ENCODE data around the gene AFF3. TPM values are rescaled to one million over a fixed set of nuclear protein-coding genes. Genes with fewer than 3 reads are reported as not detected.
"Not testable (repeated sequence)": the region's sequence is repeated elsewhere in the genome, so short reads cannot be mapped to it uniquely, and the experiment has no call there.

AFF3 gene
- total and polyA plus RNA-seq, 10 donors: 6.0 to 92.2 (median 64.0) TPM

DNA sequence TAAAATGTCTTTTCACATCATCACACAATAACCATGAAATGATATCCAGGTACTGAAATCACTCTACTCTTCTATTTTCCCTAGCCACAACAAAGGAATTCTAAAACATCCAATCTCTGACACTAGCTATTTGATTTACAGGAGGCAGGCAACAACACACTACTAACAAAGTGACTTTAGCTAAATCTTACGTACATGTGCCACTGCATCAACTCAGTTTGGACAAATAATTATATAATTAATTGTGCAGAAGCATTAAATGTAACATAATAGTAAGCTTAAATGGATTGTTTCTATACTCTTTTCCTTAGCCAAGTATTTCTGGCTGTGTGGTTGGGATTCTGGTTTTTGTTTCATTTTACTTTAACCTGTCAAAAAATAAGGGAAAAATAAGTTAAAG lies 192.4 kb downstream of the AFF3 start:
- Histone ChIP-seq H3K4me3 (no peak overlapping the region), H3K27ac (no peak overlapping the region), H3K4me1 (no peaks in the 10 kb centered on the region), H3K9me3 (no peaks in the 10 kb centered on the region), H3K36me3 (peaks cover 0 to 59% (median 0%) of the 10 kb centered on the region in 6 donors), H3K27me3 (replicated peaks in 1 of 7) (no peaks in the 10 kb centered on the region)
- TF ChIP-seq, protein P1, sequence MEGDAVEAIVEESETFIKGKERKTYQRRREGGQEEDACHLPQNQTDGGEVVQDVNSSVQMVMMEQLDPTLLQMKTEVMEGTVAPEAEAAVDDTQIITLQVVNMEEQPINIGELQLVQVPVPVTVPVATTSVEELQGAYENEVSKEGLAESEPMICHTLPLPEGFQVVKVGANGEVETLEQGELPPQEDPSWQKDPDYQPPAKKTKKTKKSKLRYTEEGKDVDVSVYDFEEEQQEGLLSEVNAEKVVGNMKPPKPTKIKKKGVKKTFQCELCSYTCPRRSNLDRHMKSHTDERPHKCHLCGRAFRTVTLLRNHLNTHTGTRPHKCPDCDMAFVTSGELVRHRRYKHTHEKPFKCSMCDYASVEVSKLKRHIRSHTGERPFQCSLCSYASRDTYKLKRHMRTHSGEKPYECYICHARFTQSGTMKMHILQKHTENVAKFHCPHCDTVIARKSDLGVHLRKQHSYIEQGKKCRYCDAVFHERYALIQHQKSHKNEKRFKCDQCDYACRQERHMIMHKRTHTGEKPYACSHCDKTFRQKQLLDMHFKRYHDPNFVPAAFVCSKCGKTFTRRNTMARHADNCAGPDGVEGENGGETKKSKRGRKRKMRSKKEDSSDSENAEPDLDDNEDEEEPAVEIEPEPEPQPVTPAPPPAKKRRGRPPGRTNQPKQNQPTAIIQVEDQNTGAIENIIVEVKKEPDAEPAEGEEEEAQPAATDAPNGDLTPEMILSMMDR (IDR thresholded peaks at IDR 0.05 in 8 of 11, conservative IDR thresholded peaks at IDR 0.05 in 3 of 11): no peak
- TF ChIP-seq POLR2AphosphoS5 (IDR thresholded peaks at IDR 0.05): no peak
- TF ChIP-seq POLR2A (IDR thresholded peaks at IDR 0.05): no peak
- intact Hi-C loops (cut with DNase I; ENCODE audit: low total_unique reads): no loop called here
- 95 to 100% (median 97%) methylated on average over 1 of the region's 1 CpG for WGBS, 5 donors
- no peak for DNase-seq

DNA sequence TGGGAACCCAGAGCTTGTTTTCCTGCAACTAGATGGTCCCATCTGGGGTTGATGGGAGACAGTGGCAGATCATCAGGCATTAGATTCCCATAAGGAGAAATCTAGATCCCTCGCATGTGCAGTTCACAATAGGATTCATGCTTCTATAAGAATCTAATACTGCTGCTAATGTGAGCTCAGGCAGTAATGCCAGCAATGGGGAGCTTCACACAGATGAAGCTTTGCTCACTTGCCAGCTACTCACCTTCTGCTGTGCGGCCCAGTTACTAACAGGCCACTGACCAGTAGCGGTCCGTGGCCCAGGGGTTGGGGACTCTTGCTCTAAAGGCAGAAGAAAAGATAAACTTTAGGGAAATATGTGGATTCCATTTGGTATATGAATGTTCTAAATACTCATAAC lies 192.9 kb downstream of the AFF3 start:
- Histone ChIP-seq H3K36me3 (peaks cover 0 to 59% (median 0%) of the 10 kb centered on the region in 6 donors), H3K4me1 (no peaks in the 10 kb centered on the region), H3K27me3 (replicated peaks in 1 of 7) (no peaks in the 10 kb centered on the region), H3K9me3 (no peaks in the 10 kb centered on the region), H3K27ac (no peak overlapping the region), H3K4me3 (no peak overlapping the region)
- no peak for TF ChIP-seq POLR2AphosphoS5 (IDR thresholded peaks at IDR 0.05)
- no peak for TF ChIP-seq POLR2A (IDR thresholded peaks at IDR 0.05)
- TF ChIP-seq, protein P1 (IDR thresholded peaks at IDR 0.05 in 8 of 11, conservative IDR thresholded peaks at IDR 0.05 in 3 of 11): no peak
- intact Hi-C loops (cut with DNase I; ENCODE audit: low total_unique reads): no loop called here
- WGBS, 5 donors: 96 to 98% (median 97%) methylated on average over 4 of the region's 4 CpGs
- DNase-seq: no peak

DNA sequence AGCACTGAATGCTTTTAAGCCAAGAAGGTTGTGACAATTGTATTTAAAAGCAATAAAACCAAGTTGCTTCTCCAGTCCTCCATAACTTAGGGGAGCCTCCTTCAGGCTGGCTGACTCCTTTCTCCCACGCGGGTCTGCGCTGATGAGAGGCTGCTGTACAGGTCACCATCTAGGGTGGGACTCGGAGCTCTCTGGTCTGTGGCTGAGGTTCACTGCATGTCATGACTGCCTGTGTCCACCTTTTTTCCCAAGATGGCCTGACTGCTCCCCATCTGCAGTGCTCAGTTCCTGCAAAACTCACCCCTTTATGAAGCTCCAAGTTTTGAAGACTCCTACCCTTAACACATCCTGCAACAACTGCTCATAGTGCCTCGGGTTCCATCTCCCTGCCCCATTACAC lies 194.4 kb downstream of the AFF3 start:
- DNase-seq: no peak
- 88 to 96% (median 90%) methylated on average over 5 of the region's 5 CpGs for WGBS, 5 donors

DNA sequence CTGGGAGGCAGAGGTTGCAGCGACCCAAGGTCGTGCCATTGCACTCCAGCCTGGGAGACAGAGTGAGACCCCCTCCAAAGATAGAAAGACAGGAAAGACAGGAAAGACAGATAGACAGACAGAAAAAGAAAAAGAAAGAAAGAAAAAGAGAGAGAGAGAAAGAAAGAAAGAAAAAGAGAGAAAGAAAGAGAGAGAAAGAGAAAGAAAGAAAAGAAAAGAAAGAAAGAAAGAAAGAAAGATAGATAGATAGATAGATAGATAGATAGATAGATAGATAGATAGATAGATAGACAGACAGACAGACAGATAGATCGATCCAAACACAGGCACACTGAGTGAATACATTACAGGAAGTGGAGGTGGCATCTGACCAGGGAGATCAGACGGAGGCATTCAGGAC lies 195.0 kb downstream of the AFF3 start:
- 77 to 93% (median 85%) methylated on average over 4 of the region's 4 CpGs for WGBS, 5 donors

More for the DNA sequence above, 194.4 kb downstream of the AFF3 start:
- Histone ChIP-seq H3K4me1 (no peaks in the 10 kb centered on the region), H3K9me3 (no peaks in the 10 kb centered on the region), H3K27ac (no peak overlapping the region), H3K27me3 (replicated peaks in 1 of 7) (no peaks in the 10 kb centered on the region), H3K4me3 (no peak overlapping the region), H3K36me3 (peaks cover 0 to 58% (median 0%) of the 10 kb centered on the region in 6 donors)
- TF ChIP-seq, protein P1 (IDR thresholded peaks at IDR 0.05 in 8 of 11, conservative IDR thresholded peaks at IDR 0.05 in 3 of 11): no peak
- TF ChIP-seq POLR2AphosphoS5 (IDR thresholded peaks at IDR 0.05) (no peak), POLR2A (IDR thresholded peaks at IDR 0.05) (no peak)
- intact Hi-C loops (cut with DNase I; ENCODE audit: low total_unique reads): no loop called here

DNA sequence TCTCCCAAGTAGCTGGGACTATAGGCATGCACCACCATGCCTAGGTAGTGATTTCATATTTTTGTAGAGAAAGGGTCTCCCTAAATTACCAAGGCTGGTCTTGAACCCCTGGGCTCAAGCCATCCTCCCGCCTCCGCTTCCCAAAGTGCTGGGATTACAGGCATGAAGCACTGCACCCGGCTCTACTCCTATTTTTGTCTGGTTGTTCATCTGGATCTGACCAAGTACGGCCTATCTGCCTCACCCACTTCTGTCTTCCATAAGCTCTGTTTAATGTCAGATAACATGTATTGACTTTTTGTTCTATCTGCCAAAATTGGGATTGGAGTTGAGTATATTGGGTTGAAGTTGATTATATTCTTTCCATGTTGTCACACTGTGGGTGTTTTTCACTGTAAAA lies 198.4 kb downstream of the AFF3 start:
- no peak for DNase-seq
- WGBS, 5 donors: 93 to 98% (median 94%) methylated on average over 4 of the region's 4 CpGs
- H3K36me3 ChIP-seq: peaks cover 0 to 57% (median 0%) of the 10 kb centered on the region in 6 donors
- no peak overlapping the region for H3K4me3 ChIP-seq
- H3K27ac ChIP-seq: no peak overlapping the region
- intact Hi-C loops (cut with DNase I; ENCODE audit: low total_unique reads): no loop called here
- H3K9me3 ChIP-seq: no peaks in the 10 kb centered on the region
- H3K4me1 ChIP-seq: no peaks in the 10 kb centered on the region
- no peaks in the 10 kb centered on the region for H3K27me3 ChIP-seq (replicated peaks in 1 of 7)
- TF ChIP-seq POLR2A (IDR thresholded peaks at IDR 0.05) (no peak), POLR2AphosphoS5 (IDR thresholded peaks at IDR 0.05) (no peak)
- TF ChIP-seq, protein P1 (IDR thresholded peaks at IDR 0.05 in 8 of 11, conservative IDR thresholded peaks at IDR 0.05 in 3 of 11): no peak

More for the DNA sequence above, 195.0 kb downstream of the AFF3 start:
- H3K4me3 ChIP-seq; H3K27me3 ChIP-seq (replicated peaks in 1 of 7); H3K4me1 ChIP-seq; intact Hi-C loops (cut with DNase I; ENCODE audit: low total_unique reads); DNase-seq; H3K9me3 ChIP-seq; H3K27ac ChIP-seq: not testable (repeated sequence)
- H3K36me3 ChIP-seq: peaks cover 0 to 51% (median 0%) of the 10 kb centered on the region in 6 donors

All from spleen (tissue), 11 donors.